ENCODE data around the gene LGALS9. TPM values are rescaled to one million over a fixed set of nuclear protein-coding genes. Genes with fewer than 3 reads are reported as not detected.

Gene LGALS9
- total RNA-seq, 1 experiment from 2014 or later = 0.11 TPM

DNA sequence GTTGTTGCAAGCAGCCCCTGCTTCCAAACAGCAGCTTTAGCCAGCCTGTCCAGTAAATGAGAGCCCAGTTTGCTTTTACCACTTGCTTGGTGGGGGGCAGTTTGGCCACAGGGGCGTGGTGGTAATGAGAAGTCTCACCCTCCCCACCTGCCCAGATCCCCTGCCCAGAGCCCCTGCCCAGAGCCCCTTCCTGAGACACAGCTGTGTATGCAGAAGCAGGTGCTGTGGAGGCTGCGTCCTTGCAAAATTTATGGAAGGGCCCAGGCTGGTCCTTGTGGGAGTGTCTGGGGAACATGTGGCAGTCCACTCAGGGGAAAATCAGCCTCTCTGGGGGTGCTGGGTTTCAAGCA lies 27.6 kb upstream of the LGALS9 start:
- no peak for DNase-seq (ENCODE audit: low read depth)

- DNase-seq (ENCODE audit: low read depth) = no peak
Measured at GRCh38 chr17:27603880-27604794, 26.9 kb upstream of the LGALS9 start.

GRCh38 chr17:27605409-27605808 lies 25.6 kb upstream of the LGALS9 start:
- no peak for DNase-seq (ENCODE audit: low read depth)

- DNase-seq (ENCODE audit: low read depth) = no peak
Measured at GRCh38 chr17:27607521-27608091, 23.4 kb upstream of the LGALS9 start.

GRCh38 chr17:27608328-27609230 lies 22.4 kb upstream of the LGALS9 start:
- no peak for DNase-seq (ENCODE audit: low read depth)

DNA sequence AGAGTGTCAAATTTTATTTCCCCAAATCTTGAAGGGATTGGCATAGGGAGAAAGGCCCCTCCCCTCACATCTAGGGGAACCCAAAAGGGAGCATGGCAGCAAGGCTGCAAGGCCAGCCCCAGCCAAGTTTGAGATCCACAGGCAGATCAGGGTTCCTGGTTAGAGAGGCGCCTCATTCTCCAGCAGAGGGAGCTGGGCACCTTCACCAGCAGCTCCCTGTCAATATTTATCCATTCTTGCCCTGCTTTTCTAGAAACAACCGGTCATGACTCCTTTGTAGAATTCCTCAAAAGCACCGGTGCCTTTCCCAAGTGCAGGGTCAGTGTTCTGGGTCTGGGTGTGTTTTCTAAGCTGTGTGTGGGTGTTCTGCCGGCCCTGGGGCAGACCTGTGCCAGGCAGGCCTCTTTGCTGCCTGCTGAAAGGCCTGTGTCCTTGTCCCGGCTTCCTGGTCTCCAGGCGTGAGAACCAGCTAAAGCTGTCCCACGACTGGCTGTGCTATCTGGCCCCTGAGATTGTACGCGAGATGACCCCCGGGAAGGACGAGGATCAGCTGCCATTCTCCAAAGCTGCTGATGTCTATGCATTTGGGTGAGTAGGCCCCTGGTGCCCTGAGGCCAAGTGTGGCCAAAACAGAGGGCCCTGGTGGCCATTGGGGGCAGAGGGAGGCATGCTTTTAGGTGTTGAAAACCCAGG lies 21.2 kb upstream of the LGALS9 start:
- DNase-seq (ENCODE audit: low read depth) = peak; percentile 35

DNA sequence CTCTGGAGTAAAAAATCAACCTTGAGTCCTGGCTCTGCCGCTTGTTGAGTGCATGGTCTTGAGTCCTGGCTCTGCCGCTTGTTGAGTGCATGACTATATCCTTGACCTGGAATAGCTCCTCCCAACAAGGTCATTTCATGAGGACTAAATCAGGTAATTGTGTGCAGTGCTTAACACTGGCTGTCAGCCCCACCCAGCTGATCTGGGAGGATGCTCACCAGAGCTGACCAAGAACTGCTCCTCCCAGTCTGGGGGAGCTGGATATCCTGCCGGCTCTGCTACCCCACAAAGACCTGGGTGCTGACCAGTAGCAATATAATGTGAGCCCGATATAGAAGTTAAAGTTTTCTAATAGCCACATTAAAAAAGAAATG lies 20.7 kb upstream of the LGALS9 start:
- no peak for DNase-seq (ENCODE audit: low read depth)

GRCh38 chr17:27612160-27612770 lies 18.7 kb upstream of the LGALS9 start:
- DNase-seq (ENCODE audit: low read depth) = no peak

DNA sequence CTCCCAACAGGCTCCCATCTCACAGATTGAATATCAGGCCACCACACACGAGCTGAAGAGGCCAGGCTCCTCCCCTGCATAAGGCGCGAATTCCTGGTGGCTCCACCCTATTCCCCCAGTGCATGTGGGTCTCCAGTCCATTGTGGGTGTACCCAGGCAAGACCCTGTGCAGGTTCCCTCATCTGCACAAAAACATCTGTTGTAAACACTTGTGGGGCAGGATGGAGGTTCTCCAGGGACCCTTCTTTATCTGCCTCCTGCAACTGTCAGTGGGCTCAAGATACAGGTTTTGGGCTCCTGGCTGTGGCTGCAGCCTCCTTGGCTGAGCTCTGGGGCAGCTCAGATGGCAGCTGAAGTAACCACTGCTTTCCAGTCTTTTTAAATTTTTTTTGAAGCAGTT lies 17.6 kb upstream of the LGALS9 start:
- DNase-seq (ENCODE audit: low read depth) = no peak

DNA sequence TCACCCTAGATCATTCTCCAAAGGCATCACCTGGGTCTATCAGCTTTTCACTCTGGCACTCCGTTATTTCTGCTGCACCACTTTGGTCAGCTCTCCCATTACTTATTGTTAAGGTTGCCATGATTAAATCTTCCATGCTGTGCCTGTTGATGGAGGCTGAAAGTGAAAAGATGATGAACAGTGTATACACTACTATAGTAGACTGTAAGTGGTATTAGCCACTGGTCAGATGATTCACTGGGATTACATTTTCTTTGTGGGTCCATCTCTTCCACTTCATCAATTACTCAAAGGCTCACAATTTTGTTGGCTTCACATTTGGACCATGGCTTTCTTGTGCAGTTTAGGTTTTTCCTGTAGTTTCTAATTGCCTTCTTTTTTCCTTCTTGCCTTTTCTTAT lies 15.9 kb upstream of the LGALS9 start:
- DNase-seq (ENCODE audit: low read depth) = no peak

DNA sequence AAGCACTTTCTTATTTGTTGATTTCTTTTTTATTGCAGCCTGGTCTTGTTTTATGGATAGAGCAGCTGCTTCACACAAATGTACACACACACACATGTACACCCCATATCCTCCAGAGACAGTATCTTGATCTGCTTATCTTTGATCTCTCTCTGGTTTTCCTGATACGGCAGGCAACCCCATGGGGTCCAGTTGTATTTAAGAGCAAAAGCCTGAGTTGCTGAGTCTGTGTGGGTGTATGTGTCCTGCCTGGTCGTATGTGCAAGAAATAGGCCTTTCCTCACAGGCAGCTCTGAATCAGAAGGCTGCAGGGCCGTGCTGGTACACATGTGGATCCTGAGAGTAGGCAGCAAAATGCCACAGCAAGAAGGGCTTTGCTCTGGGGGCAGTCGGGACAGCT lies 14.6 kb upstream of the LGALS9 start:
- no peak for DNase-seq (ENCODE audit: low read depth)

- no peak for DNase-seq (ENCODE audit: low read depth)
Measured at GRCh38 chr17:27618417-27618816, 12.6 kb upstream of the LGALS9 start.

GRCh38 chr17:27620721-27621120 lies 10.3 kb upstream of the LGALS9 start:
- no peak for DNase-seq (ENCODE audit: low read depth)

GRCh38 chr17:27621536-27621935 lies 9.5 kb upstream of the LGALS9 start:
- DNase-seq (ENCODE audit: low read depth) = no peak

DNA sequence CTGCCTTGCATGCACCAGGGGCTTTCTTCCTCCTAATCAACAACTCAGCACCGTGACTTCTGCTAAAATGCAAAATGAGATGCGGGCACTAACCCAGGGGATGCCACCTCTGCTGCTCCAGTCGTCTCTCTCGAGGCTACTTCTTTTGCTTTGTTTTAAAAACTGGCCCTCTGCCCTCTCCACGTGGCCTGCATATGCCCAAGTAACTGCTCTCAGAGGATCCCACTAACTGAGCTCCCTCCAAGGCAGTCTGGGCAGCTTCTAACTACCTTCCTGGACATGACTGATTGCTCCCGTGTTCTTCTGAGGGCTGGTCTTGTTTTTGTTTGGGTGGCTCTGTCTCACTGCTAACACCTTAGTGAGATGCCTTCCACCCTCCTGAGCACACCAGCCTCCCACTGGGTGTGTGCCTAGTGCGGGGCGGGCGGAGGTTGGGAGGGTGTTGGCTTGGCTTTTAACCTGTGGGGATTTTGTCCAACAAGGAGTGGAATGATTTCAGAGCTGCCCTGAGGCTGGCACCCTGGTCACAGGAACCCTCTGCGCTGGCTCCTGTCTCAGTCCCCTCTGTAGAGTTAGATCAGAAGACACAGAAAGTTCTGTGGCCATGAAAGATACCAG lies 8.9 kb upstream of the LGALS9 start:
- no peak for DNase-seq (ENCODE audit: low read depth)

GRCh38 chr17:27622986-27623385 lies 8.0 kb upstream of the LGALS9 start:
- DNase-seq (ENCODE audit: low read depth) = no peak

DNA sequence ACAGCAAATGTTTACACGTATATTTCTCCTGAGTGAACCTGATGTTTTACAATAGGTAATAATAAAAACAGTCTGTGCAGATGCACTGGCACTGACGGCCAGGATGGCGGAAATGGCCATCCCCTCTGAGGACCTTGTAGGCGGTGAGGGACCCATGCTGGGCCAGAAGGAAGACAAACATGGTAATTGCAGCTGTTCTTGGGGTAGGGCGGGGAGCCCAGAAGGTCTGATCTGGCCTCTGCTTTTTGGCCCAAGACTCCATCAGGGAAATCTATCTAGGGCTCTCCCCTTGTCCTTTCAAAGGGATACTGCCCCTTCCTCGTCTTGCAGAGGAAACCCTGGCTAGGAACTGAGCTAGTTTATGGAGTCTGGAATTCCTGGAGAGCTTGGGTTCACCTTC lies 7.4 kb upstream of the LGALS9 start:
- DNase-seq (ENCODE audit: low read depth) = no peak

- no peak for DNase-seq (ENCODE audit: low read depth)
Measured at GRCh38 chr17:27624539-27624938, 6.4 kb upstream of the LGALS9 start.

DNA sequence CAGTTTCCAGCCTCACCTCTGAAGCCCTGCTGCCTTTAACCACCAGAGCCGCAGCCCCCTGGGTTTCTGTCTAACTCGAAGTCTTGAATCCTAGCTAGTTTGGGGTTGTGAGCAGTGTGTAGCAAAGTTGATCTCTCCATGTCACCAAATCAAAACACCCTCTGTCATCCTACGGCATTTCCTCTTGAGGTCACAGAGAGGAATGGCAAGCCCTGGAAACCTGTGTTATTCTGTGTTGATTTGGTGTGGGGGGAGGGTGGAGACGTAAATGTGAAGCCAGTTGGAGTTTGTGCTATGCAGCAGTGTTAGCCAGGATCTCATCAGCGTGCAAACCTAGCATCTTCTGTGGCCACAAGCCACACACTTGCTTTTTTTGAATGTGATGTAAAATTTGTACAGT lies 5.1 kb upstream of the LGALS9 start:
- no peak for DNase-seq (ENCODE audit: low read depth)

GRCh38 chr17:27627514-27627913 lies 3.5 kb upstream of the LGALS9 start:
- no peak for DNase-seq (ENCODE audit: low read depth)

- DNase-seq (ENCODE audit: low read depth) = no peak
Measured at GRCh38 chr17:27628376-27628775, 2.6 kb upstream of the LGALS9 start.
